Measurements from ENCODE around the gene PLPPR3. TPM values are rescaled to one million over a fixed set of nuclear protein-coding genes. Genes with fewer than 3 reads are reported as not detected.

The PLPPR3 gene, protein sequence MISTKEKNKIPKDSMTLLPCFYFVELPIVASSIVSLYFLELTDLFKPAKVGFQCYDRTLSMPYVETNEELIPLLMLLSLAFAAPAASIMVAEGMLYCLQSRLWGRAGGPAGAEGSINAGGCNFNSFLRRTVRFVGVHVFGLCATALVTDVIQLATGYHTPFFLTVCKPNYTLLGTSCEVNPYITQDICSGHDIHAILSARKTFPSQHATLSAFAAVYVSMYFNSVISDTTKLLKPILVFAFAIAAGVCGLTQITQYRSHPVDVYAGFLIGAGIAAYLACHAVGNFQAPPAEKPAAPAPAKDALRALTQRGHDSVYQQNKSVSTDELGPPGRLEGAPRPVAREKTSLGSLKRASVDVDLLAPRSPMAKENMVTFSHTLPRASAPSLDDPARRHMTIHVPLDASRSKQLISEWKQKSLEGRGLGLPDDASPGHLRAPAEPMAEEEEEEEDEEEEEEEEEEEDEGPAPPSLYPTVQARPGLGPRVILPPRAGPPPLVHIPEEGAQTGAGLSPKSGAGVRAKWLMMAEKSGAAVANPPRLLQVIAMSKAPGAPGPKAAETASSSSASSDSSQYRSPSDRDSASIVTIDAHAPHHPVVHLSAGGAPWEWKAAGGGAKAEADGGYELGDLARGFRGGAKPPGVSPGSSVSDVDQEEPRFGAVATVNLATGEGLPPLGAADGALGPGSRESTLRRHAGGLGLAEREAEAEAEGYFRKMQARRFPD
- total RNA-seq (2021; ENCODE audit: unreplicated experiment): 63.7 TPM
- 123 TPM for polyA plus RNA-seq (2012; ENCODE audit: insufficient read length)
- Bru-seq, nascent RNA: percentile 43 among the genes with signal in this experiment
- BruChase-seq, experiment 1, labeled RNA remaining after a 2-hour chase: percentile 47 among the genes with signal in this experiment
- BruChase-seq, experiment 2, labeled RNA remaining after a 6-hour chase: percentile 55 among the genes with signal in this experiment
- long read RNA-seq, transcript PLPPR3-204 (8 exons, 2,328 nt): major isoform, 32 of 118 reads
- long read RNA-seq, partial matches to known transcripts: 50 of 118 reads
- long read RNA-seq, other reads (novel, unspliced or antisense): 35 of 118 reads

GRCh38 chr19:821825-822503 is at the start of gene PLPPR3:
TSS of gene PLPPR3 (minus strand) at chr19:821955. CDS start at chr19:821559, 396 bp downstream.
- in situ Hi-C loops (cut with HindIII; ENCODE audit: low pct_unique_long_range_greater_than_20kb, low sequenced_read_pairs): no loop called here
- CTCF ChIA-PET: no interaction called here
- peak within 1 kb of the TSS; percentile 90 for H3K27ac ChIP-seq (ENCODE audit: low read length)
- DNase-seq (ENCODE audit: low read depth, low spot score): no peak
- no peaks in the 10 kb centered on the region for H3K27me3 ChIP-seq (ENCODE audit: control insufficient read depth, insufficient read depth, low read length)
- TF ChIP-seq POLR2AphosphoS5 (IDR thresholded peaks at IDR 0.05; ENCODE audit: low read depth, low read length): no peak
- TF ChIP-seq, protein P1, sequence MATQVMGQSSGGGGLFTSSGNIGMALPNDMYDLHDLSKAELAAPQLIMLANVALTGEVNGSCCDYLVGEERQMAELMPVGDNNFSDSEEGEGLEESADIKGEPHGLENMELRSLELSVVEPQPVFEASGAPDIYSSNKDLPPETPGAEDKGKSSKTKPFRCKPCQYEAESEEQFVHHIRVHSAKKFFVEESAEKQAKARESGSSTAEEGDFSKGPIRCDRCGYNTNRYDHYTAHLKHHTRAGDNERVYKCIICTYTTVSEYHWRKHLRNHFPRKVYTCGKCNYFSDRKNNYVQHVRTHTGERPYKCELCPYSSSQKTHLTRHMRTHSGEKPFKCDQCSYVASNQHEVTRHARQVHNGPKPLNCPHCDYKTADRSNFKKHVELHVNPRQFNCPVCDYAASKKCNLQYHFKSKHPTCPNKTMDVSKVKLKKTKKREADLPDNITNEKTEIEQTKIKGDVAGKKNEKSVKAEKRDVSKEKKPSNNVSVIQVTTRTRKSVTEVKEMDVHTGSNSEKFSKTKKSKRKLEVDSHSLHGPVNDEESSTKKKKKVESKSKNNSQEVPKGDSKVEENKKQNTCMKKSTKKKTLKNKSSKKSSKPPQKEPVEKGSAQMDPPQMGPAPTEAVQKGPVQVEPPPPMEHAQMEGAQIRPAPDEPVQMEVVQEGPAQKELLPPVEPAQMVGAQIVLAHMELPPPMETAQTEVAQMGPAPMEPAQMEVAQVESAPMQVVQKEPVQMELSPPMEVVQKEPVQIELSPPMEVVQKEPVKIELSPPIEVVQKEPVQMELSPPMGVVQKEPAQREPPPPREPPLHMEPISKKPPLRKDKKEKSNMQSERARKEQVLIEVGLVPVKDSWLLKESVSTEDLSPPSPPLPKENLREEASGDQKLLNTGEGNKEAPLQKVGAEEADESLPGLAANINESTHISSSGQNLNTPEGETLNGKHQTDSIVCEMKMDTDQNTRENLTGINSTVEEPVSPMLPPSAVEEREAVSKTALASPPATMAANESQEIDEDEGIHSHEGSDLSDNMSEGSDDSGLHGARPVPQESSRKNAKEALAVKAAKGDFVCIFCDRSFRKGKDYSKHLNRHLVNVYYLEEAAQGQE (IDR thresholded peaks at IDR 0.05; ENCODE audit: insufficient read depth in 1 of 2, low read depth in 2 of 2, low read length in 1 of 2): no peak
- TF ChIP-seq TCF7L2 (IDR thresholded peaks at IDR 0.05; ENCODE audit: low read depth, low read length): no peak
- TF ChIP-seq, protein P2, sequence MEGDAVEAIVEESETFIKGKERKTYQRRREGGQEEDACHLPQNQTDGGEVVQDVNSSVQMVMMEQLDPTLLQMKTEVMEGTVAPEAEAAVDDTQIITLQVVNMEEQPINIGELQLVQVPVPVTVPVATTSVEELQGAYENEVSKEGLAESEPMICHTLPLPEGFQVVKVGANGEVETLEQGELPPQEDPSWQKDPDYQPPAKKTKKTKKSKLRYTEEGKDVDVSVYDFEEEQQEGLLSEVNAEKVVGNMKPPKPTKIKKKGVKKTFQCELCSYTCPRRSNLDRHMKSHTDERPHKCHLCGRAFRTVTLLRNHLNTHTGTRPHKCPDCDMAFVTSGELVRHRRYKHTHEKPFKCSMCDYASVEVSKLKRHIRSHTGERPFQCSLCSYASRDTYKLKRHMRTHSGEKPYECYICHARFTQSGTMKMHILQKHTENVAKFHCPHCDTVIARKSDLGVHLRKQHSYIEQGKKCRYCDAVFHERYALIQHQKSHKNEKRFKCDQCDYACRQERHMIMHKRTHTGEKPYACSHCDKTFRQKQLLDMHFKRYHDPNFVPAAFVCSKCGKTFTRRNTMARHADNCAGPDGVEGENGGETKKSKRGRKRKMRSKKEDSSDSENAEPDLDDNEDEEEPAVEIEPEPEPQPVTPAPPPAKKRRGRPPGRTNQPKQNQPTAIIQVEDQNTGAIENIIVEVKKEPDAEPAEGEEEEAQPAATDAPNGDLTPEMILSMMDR (IDR thresholded peaks at IDR 0.05): no peak
- no peaks in the 10 kb centered on the region for H3K9me3 ChIP-seq (ENCODE audit: control insufficient read depth, insufficient read depth, low read depth, low read length)
- H3K4me1 ChIP-seq (ENCODE audit: control insufficient read depth, insufficient read depth, low read length): peaks cover 8% of the 10 kb centered on the region
- intact Hi-C loops (cut with micrococcal nuclease; ENCODE audit: unreplicated experiment): no loop called here
- no peaks in the 10 kb centered on the region for H3K36me3 ChIP-seq (ENCODE audit: control insufficient read depth, insufficient read depth, low read length)
- POLR2A ChIA-PET: no interaction called here
- peak within 1 kb of the TSS; percentile 46 to 48 for H3K4me3 ChIP-seq (ENCODE audit: low read depth in 2 of 2, low read length in 2 of 2)
- BruUV-seq (replicated peaks): no TSS peak
- ATAC-seq: peak; percentile 26; the same call in 1 of the 2 replicates

DNA sequence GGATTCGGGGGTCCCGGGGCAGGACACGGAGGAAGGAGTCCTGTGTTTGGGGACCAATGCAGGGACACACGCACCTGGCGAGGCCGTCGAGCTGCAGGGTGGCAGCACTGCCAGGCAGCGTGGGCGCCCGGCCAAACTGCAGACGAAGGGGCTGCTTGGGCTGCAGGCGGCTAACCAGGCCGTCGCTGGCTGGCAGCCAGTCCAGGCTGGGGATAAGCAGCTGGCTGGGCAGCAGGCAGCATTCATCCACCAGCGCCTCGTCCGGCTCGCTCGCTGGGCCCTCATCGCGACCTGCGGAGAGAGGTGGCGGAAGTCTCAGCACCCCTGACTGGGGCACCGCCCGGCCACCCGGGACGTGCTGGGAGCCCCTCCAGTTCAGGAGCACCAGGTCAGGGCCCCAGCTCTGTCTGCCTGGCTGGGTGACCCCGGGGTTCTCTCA is 49.2 kb upstream of the PLPPR3 start:
- ChIA-PET CTCF (no interaction called here), POLR2A (no interaction called here)
- H3K27me3 ChIP-seq (ENCODE audit: control insufficient read depth, insufficient read depth, low read length): no peaks in the 10 kb centered on the region
- ATAC-seq: no peak
- no TSS peak for BruUV-seq (replicated peaks)
- H3K36me3 ChIP-seq (ENCODE audit: control insufficient read depth, insufficient read depth, low read length): no peaks in the 10 kb centered on the region
- H3K27ac ChIP-seq (ENCODE audit: low read length): no peak overlapping the region
- no peak overlapping the region for H3K4me3 ChIP-seq (ENCODE audit: low read depth in 2 of 2, low read length in 2 of 2)
- no peak for DNase-seq (ENCODE audit: low read depth, low spot score)
- in situ Hi-C loops (cut with HindIII; ENCODE audit: low pct_unique_long_range_greater_than_20kb, low sequenced_read_pairs): no loop called here
- peaks cover 5% of the 10 kb centered on the region; the same call in 1 of the 2 replicates for H3K4me1 ChIP-seq (ENCODE audit: control insufficient read depth, insufficient read depth, low read length)
- no peak for TF ChIP-seq POLR2AphosphoS5 (IDR thresholded peaks at IDR 0.05; ENCODE audit: low read depth, low read length)
- TF ChIP-seq, protein P2 (IDR thresholded peaks at IDR 0.05): no peak
- TF ChIP-seq, protein P1 (IDR thresholded peaks at IDR 0.05; ENCODE audit: insufficient read depth in 1 of 2, low read depth in 2 of 2, low read length in 1 of 2): no peak
- TF ChIP-seq SIN3A (IDR thresholded peaks at IDR 0.05; ENCODE audit: borderline replicate concordance, insufficient read depth, low read depth, low read length): no peak
- no peak for TF ChIP-seq TCF7L2 (IDR thresholded peaks at IDR 0.05; ENCODE audit: low read depth, low read length)
- H3K9me3 ChIP-seq (ENCODE audit: control insufficient read depth, insufficient read depth, low read depth, low read length): no peaks in the 10 kb centered on the region
- intact Hi-C loops (cut with micrococcal nuclease; ENCODE audit: unreplicated experiment): no loop called here
